K562 (cell line): ENCODE measurements around the gene ATXN7L2. TPM values are rescaled to one million over a fixed set of nuclear protein-coding genes. Genes with fewer than 3 reads are reported as not detected.

Experiments
- ATAC-seq: fragments of 200-7000 bp; cut with Tn5 transposase; 3 replicates; pipeline ENCODE4 v1.9.1; 2020; ENCODE audit warnings: moderate library complexity
- BruUV-seq: library from RNA; stranded (reverse); fragments of 400-500 nt; replicated peaks from 2 replicates; lab custom pipeline; 2021; lab: Mats Ljungman, UMichigan
- CTCF ChIA-PET: fragments of 300-600 bp; formaldehyde crosslinking; extraction: SDS; loops from one replicate; lab custom pipeline; 2021; ENCODE audit warnings: low intra/inter-chr PET ratio; lab: Yijun Ruan, JAX
- POLR2A ChIA-PET: fragments of 300-600, 350-650 bp; sonication (Branson Sonifier 250); formaldehyde crosslinking; extraction: SDS; loops from one replicate; lab custom pipeline; 2021; ENCODE audit warnings: antibody characterized with exemption, inconsistent platforms; lab: Yijun Ruan, JAX
- DNase-seq, 4 experiments: peaks; one replicate each; pipeline versions ENCODE4 v3.0.0 to v3.0.0-alpha.2; 2011 to 2018; ENCODE audit warnings: low spot score in 3 of 4, mixed read lengths in 3 of 4; ENCODE audit errors: extremely low read depth in 1 of 4
- FAIRE-seq: peaks from 2 replicates; lab custom pipeline; 2011; peaks lifted over from hg19 to GRCh38; lab: Jason Lieb, UNC
- H2AFZ ChIP-seq: 2 replicates; pipeline ENCODE4 v1.6.0; 2011; ENCODE audit warnings: low read depth, low read length, control low read depth, inconsistent platforms
- H3K27ac ChIP-seq: fragments of 200-600 bp; 3 replicates; pipeline ENCODE4 v1.8.0; 2011; ENCODE audit warnings: low read depth, mild to moderate bottlenecking, control low read depth, inconsistent platforms, low read length, moderate library complexity, mixed read lengths; ENCODE audit errors: extremely low read depth
- H3K27me3 ChIP-seq, 2 experiments: fragments of 300-600 bp in 1 of 2; 2 replicates in 1 of 2; 3 replicates in 1 of 2; pipeline versions ENCODE4 v1.6.0 to v1.8.0; 2011; ENCODE audit warnings: inconsistent platforms in 2 of 2, low read length in 2 of 2, mild to moderate bottlenecking in 1 of 2, mixed read lengths in 1 of 2, moderate library complexity in 1 of 2; ENCODE audit not compliant: control insufficient read depth in 2 of 2, insufficient read depth in 2 of 2
- H3K36me3 ChIP-seq: fragments of 300-600 bp; 3 replicates; pipeline ENCODE4 v1.8.0; 2011; ENCODE audit warnings: mild to moderate bottlenecking, low read length, inconsistent platforms; ENCODE audit not compliant: control insufficient read depth, insufficient read depth
- H3K4me1 ChIP-seq, 2 experiments: fragments of 200-600 bp in 1 of 2; replicated peaks in 1 of 2; 2 replicates in 1 of 2; 3 replicates in 1 of 2; pipeline versions ENCODE4 v1.5.1 to v1.8.0; 2011; ENCODE audit warnings: inconsistent platforms in 2 of 2, low read length in 2 of 2, mild to moderate bottlenecking in 1 of 2, mixed read lengths in 1 of 2, moderate library complexity in 1 of 2; ENCODE audit not compliant: control insufficient read depth in 2 of 2, insufficient read depth in 2 of 2
- H3K4me2 ChIP-seq: 2 replicates; pipeline ENCODE4 v1.6.1; 2011; ENCODE audit warnings: low read length, control low read depth, inconsistent platforms, mixed read lengths; ENCODE audit not compliant: insufficient read depth
- H3K4me3 ChIP-seq: fragments of 200-600 bp; sonication (generic), shearing (Covaris generic); 2 replicates; pipeline ENCODE4 v1.5.1; 2016; ENCODE audit warnings: control low read depth, inconsistent platforms
- H3K79me2 ChIP-seq: fragments of 200-600 bp; 3 replicates; pipeline ENCODE4 v1.8.0; 2011; ENCODE audit warnings: low read length, inconsistent platforms; ENCODE audit not compliant: control insufficient read depth, insufficient read depth
- H3K9ac ChIP-seq, 2 experiments: 2 replicates each; pipeline versions ENCODE4 v1.6.0 to v1.6.1; 2011; ENCODE audit warnings: low read depth in 2 of 2, low read length in 2 of 2, control low read depth in 1 of 2, inconsistent platforms in 1 of 2, mild to moderate bottlenecking in 1 of 2, mixed read lengths in 1 of 2; ENCODE audit not compliant: insufficient read depth in 1 of 2
- H3K9me1 ChIP-seq: one replicate; pipeline ENCODE4 v1.6.0; 2011; ENCODE audit warnings: inconsistent platforms, mild to moderate bottlenecking, low read length, moderate library complexity; ENCODE audit not compliant: control insufficient read depth, insufficient read depth
- H3K9me3 ChIP-seq: replicated peaks from 2 replicates; pipeline ENCODE4 v1.5.1; 2011; ENCODE audit warnings: low read depth, low read length, inconsistent platforms; ENCODE audit not compliant: control insufficient read depth, insufficient read depth
- H4K20me1 ChIP-seq: replicated peaks from 2 replicates; pipeline ENCODE4 v1.6.1; 2011; ENCODE audit warnings: low read length, inconsistent platforms, mixed read lengths; ENCODE audit not compliant: control insufficient read depth, insufficient read depth
- CREB5 ChIP-seq: fragments of 250-450 bp; sonication (Bioruptor Pico); IDR thresholded peaks from 2 replicates; pipeline ENCODE4 v1.5.0; 2020; ENCODE audit warnings: mild to moderate bottlenecking
- GMEB1 ChIP-seq: fragments of 250-450 bp; sonication (Bioruptor Pico); IDR thresholded peaks from 2 replicates; pipeline ENCODE4 v1.4.0; 2020; ENCODE audit warnings: mild to moderate bottlenecking
- NCOR1 ChIP-seq: fragments of 450-650 bp; IDR thresholded peaks from 2 replicates; pipeline ENCODE4 v1.6.1; 2016; ENCODE audit warnings: mild to moderate bottlenecking, moderate library complexity
- SLC30A9 ChIP-seq: fragments of 250-450 bp; sonication (Bioruptor Pico); IDR thresholded peaks from 2 replicates; pipeline ENCODE4 v1.8.0; 2022; ENCODE audit warnings: mild to moderate bottlenecking, moderate library complexity
- SMARCE1 ChIP-seq: fragments of 450-650 bp; IDR thresholded peaks from 2 replicates; pipeline ENCODE4 v1.7.1; 2016; ENCODE audit warnings: mild to moderate bottlenecking
- TGIF2 ChIP-seq: sonication (generic); formaldehyde crosslinking; IDR thresholded peaks from 2 replicates; pipeline ENCODE4 v1.8.1; 2022; ENCODE audit warnings: mild to moderate bottlenecking, missing genetic modification reagents, moderate library complexity
- ZBED1 ChIP-seq: IDR thresholded peaks from 2 replicates; pipeline ENCODE4 v1.6.1; 2014
- ZNF253 ChIP-seq: fragments of 250-450 bp; sonication (Bioruptor Pico); conservative IDR thresholded peaks from 2 replicates; pipeline ENCODE4 v1.6.1; 2021; ENCODE audit warnings: mild to moderate bottlenecking
- ZNF583 ChIP-seq: fragments of 250-450 bp; sonication (Bioruptor Pico); IDR thresholded peaks from 2 replicates; pipeline ENCODE4 v1.4.0; 2020
- ZNF830 ChIP-seq: fragments of 250-450 bp; sonication (Bioruptor Pico); IDR thresholded peaks from 2 replicates; pipeline ENCODE4 v1.5.0; 2021; ENCODE audit warnings: mild to moderate bottlenecking
- WGBS: fragments of 100-300 bp; shearing (Covaris generic); methylation state at CpG from one replicate; pipeline ENCODE4 v1.1.6; 2016; ENCODE audit warnings: low coverage, mixed read lengths; ENCODE audit not compliant: insufficient coverage; ENCODE audit errors: missing lambda C conversion rate; 5-methylcytosine and 5-hydroxymethylcytosine counted together
- in situ Hi-C: fragments of 300-500 bp; cut with MboI; formaldehyde crosslinking; loops from 4 replicates; pipeline ENCODE4 v1.15.0; 2018; ENCODE audit warnings: inconsistent platforms, mixed read lengths
- intact Hi-C: fragments of 100-400 bp; cut with micrococcal nuclease; formaldehyde crosslinking; loops from 2 replicates; pipeline ENCODE4 v1.14.2; 2022
- polyA plus RNA-seq, 8 experiments: library from polyadenylated mRNA; depleted of rRNA in 4 of 8; stranded (reverse) in 5 of 8; unstranded in 3 of 8; fragments of >200 nt; fragmentation: Nextera tagmentation in 2 of 8; fragmentation: Illumina TruSeq in 1 of 8; extraction: Ambion mirVana in 2 of 8; extraction: Trizol in 1 of 8; gene quantifications; 2 replicates each; pipeline versions ENCODE4 v1.2.1 to v1.2.3, GENCODE V29; 2011 to 2014; ENCODE audit warnings: inconsistent platforms in 1 of 8, missing spikeins in 1 of 8
- total RNA-seq, 7 experiments: library from RNA; depleted of rRNA in 6 of 7; stranded (reverse); fragments of >200 nt in 6 of 7; fragmentation: Illumina TruSeq in 2 of 7; extraction: Trizol in 2 of 7; gene quantifications; 2 replicates each; pipeline versions ENCODE4 v1.2.1 to v1.2.3, GENCODE V29; 2011 to 2021; ENCODE audit warnings: low replicate concordance in 1 of 7

ATXN7L2 gene
- total and polyA plus RNA-seq, 9 of the 15 experiments (the other 6 are each of a cell fraction or from before 2014, with no cell fraction given): 0.21 to 10.4 (median 5.8) TPM

GRCh38 chr1:109500941-109501381 lies 17.3 kb downstream of the ATXN7L2 start:
- no peaks in the 10 kb centered on the region for H3K79me2 ChIP-seq
- BruUV-seq: no TSS peak

More at GRCh38 chr1:109500941-109501381, 17.3 kb downstream of the ATXN7L2 start:
- WGBS: 42% methylated on average over 5 of the region's 5 CpGs
- peaks cover 22% of the 10 kb centered on the region; the same call in 2 of the 3 replicates for H3K36me3 ChIP-seq
- H3K27me3 ChIP-seq: no peaks in the 10 kb centered on the region
- TF ChIP-seq GMEB1 (no peak), ZNF830 (CRISPR knock-in tag) (no peak), CREB5 (CRISPR knock-in tag) (no peak), ZNF583 (CRISPR knock-in tag) (no peak), TGIF2 (CRISPR knock-in tag) (no peak), ZNF253 (no peak), NCOR1 (no peak), ZBED1 (no peak), SLC30A9 (no peak), SMARCE1 (no peak)
- FAIRE-seq: no peak
- no peak overlapping the region for H2AFZ ChIP-seq
- no peak overlapping the region for H3K4me2 ChIP-seq
- H4K20me1 ChIP-seq: no peaks in the 10 kb centered on the region; the same call in 1 of the 2 replicates
- peaks cover 12 to 31% of the 10 kb centered on the region in 2 experiments for H3K4me1 ChIP-seq
- intact Hi-C loops (loop anchor here (1.0 kb wide), 1 partner anchor 31 kb away; no protein-coding TSS in a partner anchor), in situ Hi-C loops (no loop called here)
- no peak overlapping the region for H3K9ac ChIP-seq
- CTCF ChIA-PET: interaction anchor here (0.9 to 6.4 kb wide), 2 partner anchors 30 to 34 kb away, joined by 5 to 84 read pairs; no protein-coding TSS in a partner anchor
- ATAC-seq: no peak
- no peak for DNase-seq
- no peak overlapping the region for H3K4me3 ChIP-seq
- no peaks in the 10 kb centered on the region for H3K9me1 ChIP-seq
- no peak overlapping the region for H3K27ac ChIP-seq
- POLR2A ChIA-PET: interaction anchor here (0.6 to 3.1 kb wide), 3 partner anchors 9 to 412 kb away, joined by 3 to 17 read pairs (median 9); partner anchors contain the start of gene AMIGO1
- H3K9me3 ChIP-seq: no peaks in the 10 kb centered on the region
